ENCODE measurements around the gene PCDHB13. TPM values are rescaled to one million over a fixed set of nuclear protein-coding genes. Genes with fewer than 3 reads are reported as not detected.
"Not testable (repeated sequence)": the region's sequence is repeated elsewhere in the genome, so short reads cannot be mapped to it uniquely, and the experiment has no call there.

The PCDHB13 gene
- total and polyA plus RNA-seq, 2 of the 4 experiments (the other 2 are of a cell fraction) = 0.18 to 0.26 TPM

- in situ Hi-C loops (cut with MboI; ENCODE audit: low sequenced_read_pairs) = not testable (repeated sequence)
- WGBS, 2 experiments (ENCODE audit: extremely low coverage in 2 of 2, insufficient read length in 1 of 2) = 41% methylated on average over 17 of the region's 34 CpGs; no CpG with 5 or more reads in 1 of the 2 experiments
Measured at GRCh38 chr5:141247434-141247833, 33.7 kb downstream of the PCDHB13 start.

More at GRCh38 chr5:141247434-141247833, 33.7 kb downstream of the PCDHB13 start:
- H3K4ac ChIP-seq (ENCODE audit: low read depth, low read length); H3K27me3 ChIP-seq (ENCODE audit: control insufficient read depth, insufficient read depth, low read length); H2AK9ac ChIP-seq (replicated peaks; ENCODE audit: low read depth, low read length, poor library complexity); H4K20me1 ChIP-seq (ENCODE audit: insufficient read depth, low read length); H2BK120ac ChIP-seq (ENCODE audit: low read depth, low read length); H3K27ac ChIP-seq (ENCODE audit: insufficient read depth, low read length); H3K14ac ChIP-seq (replicated peaks; ENCODE audit: low read depth, low read length); H3K23ac ChIP-seq (ENCODE audit: low read depth, low read length); H3K79me1 ChIP-seq (ENCODE audit: low read depth in 1 of 2, low read length in 2 of 2); H3K9ac ChIP-seq (ENCODE audit: low read depth, low read length); H3K56ac ChIP-seq (ENCODE audit: extremely low read depth, insufficient read depth, low read length); ATAC-seq (ENCODE audit: low read depth); H4K8ac ChIP-seq (ENCODE audit: low read depth in 2 of 2, low read length in 2 of 2); H3K36me3 ChIP-seq (ENCODE audit: control insufficient read depth, insufficient read depth, low read length); H2AFZ ChIP-seq (replicated peaks; ENCODE audit: low read length, poor library complexity); H3K4me1 ChIP-seq (ENCODE audit: control insufficient read depth, insufficient read depth, low read length); H3K9me1 ChIP-seq (ENCODE audit: insufficient read depth, low read length); H4K91ac ChIP-seq (ENCODE audit: insufficient read depth, low read depth, low read length); H4K5ac ChIP-seq (ENCODE audit: low read depth, low read length); H2BK15ac ChIP-seq (ENCODE audit: low read depth, low read length); intact Hi-C loops (cut with micrococcal nuclease); H2BK5ac ChIP-seq (ENCODE audit: low read depth, low read length, poor library complexity, severe bottlenecking); BruUV-seq (replicated peaks); H3K4me2 ChIP-seq (ENCODE audit: low read depth, low read length); H3K4me3 ChIP-seq (ENCODE audit: insufficient read depth, low read depth, low read length); POLR2A ChIA-PET (ENCODE audit: unreplicated experiment); H2AK5ac ChIP-seq (ENCODE audit: low read depth, low read length); H3K18ac ChIP-seq (ENCODE audit: low read depth, low read length); dilution Hi-C loops (cut with HindIII; ENCODE audit: low sequenced_read_pairs, unreplicated experiment); DNase-seq; H2BK20ac ChIP-seq (ENCODE audit: low read depth, low read length); CTCF ChIA-PET: not testable (repeated sequence)
- peaks cover 26% of the 10 kb centered on the region for H3K9me3 ChIP-seq (ENCODE audit: control insufficient read depth, insufficient read depth, low read length)
